ENCODE measurements around the gene RAPGEF6.
A peak's percentile ranks its signal among the peaks of the same experiment; 100 is the strongest.
"Not testable (repeated sequence)": the region's sequence is repeated elsewhere in the genome, so short reads cannot be mapped to it uniquely, and the experiment has no call there.

RAPGEF6 gene

GRCh38 chr5:131634996-131635683 is at the start of gene RAPGEF6:
Gene RAPGEF6 (minus strand): TSS chr5:131635229. CDS start chr5:131635030, 199 bp downstream.
- DNase-seq: peak; percentile 94 to 95

- DNase-seq: no peak
Observed at GRCh38 chr5:131684595-131684994, 49.6 kb upstream of the RAPGEF6 start.

- DNase-seq: no peak
Observed at GRCh38 chr5:131684051-131684450, 49.0 kb upstream of the RAPGEF6 start.

GRCh38 chr5:131682826-131683225 is 47.8 kb upstream of the RAPGEF6 start:
- DNase-seq: no peak

GRCh38 chr5:131682175-131682574 is 47.1 kb upstream of the RAPGEF6 start:
- DNase-seq: no peak

GRCh38 chr5:131679911-131680310 is 44.9 kb upstream of the RAPGEF6 start:
- no peak for DNase-seq

- not testable (repeated sequence) for DNase-seq
Observed at GRCh38 chr5:131678273-131678672, 43.2 kb upstream of the RAPGEF6 start.

- no peak for DNase-seq
Observed at GRCh38 chr5:131677115-131677514, 42.1 kb upstream of the RAPGEF6 start.

- no peak for DNase-seq
Observed at GRCh38 chr5:131672776-131673175, 37.7 kb upstream of the RAPGEF6 start.

GRCh38 chr5:131671994-131672655 is 37.1 kb upstream of the RAPGEF6 start:
- DNase-seq: no peak

GRCh38 chr5:131671409-131671808 is 36.4 kb upstream of the RAPGEF6 start:
- no peak for DNase-seq

- no peak for DNase-seq
Observed at GRCh38 chr5:131664929-131665328, 29.9 kb upstream of the RAPGEF6 start.

GRCh38 chr5:131661933-131662332 is 26.9 kb upstream of the RAPGEF6 start:
- DNase-seq: no peak

GRCh38 chr5:131659841-131660240 is 24.8 kb upstream of the RAPGEF6 start:
- DNase-seq: no peak

GRCh38 chr5:131659290-131659689 is 24.3 kb upstream of the RAPGEF6 start:
- no peak for DNase-seq

GRCh38 chr5:131654776-131655175 is 19.7 kb upstream of the RAPGEF6 start:
- DNase-seq: no peak

- no peak for DNase-seq
Observed at GRCh38 chr5:131654309-131654708, 19.3 kb upstream of the RAPGEF6 start.

GRCh38 chr5:131649161-131649560 is 14.1 kb upstream of the RAPGEF6 start:
- DNase-seq: no peak

GRCh38 chr5:131647048-131647769 is 12.2 kb upstream of the RAPGEF6 start:
- DNase-seq: no peak

GRCh38 chr5:131644822-131645221 is 9.8 kb upstream of the RAPGEF6 start:
- no peak for DNase-seq

GRCh38 chr5:131644370-131644769 is 9.3 kb upstream of the RAPGEF6 start:
- DNase-seq: no peak

- DNase-seq: no peak
Observed at GRCh38 chr5:131641494-131641893, 6.5 kb upstream of the RAPGEF6 start.

- peak; percentile 58 to 69 for DNase-seq
Observed at GRCh38 chr5:131640043-131640856, 5.2 kb upstream of the RAPGEF6 start.
